AG04449 (cell line): ENCODE data around the gene C5AR2.
"Not testable (repeated sequence)": the region's sequence is repeated elsewhere in the genome, so short reads cannot be mapped to it uniquely, and the experiment has no call there.

Experiments used
- CTCF ChIA-PET: fragments of 350-600 bp; formaldehyde crosslinking; extraction: SDS; loops from one replicate; lab custom pipeline; 2021; ENCODE audit warnings: antibody characterized with exemption; lab: Yijun Ruan, JAX
- POLR2A ChIA-PET: fragments of 400-600, 350-600 bp; formaldehyde crosslinking; extraction: SDS; loops from one replicate; lab custom pipeline; 2020; ENCODE audit warnings: antibody characterized with exemption, inconsistent platforms; lab: Yijun Ruan, JAX
- DNase-seq: peaks from one replicate; pipeline ENCODE4 v3.0.0-alpha.2; 2010; ENCODE audit warnings: low read depth, low spot score
- H3K4me3 ChIP-seq: 2 replicates; pipeline ENCODE4 v1.5.1; 2011; ENCODE audit warnings: low read depth, mild to moderate bottlenecking, control low read depth, low read length
- CTCF ChIP-seq: IDR thresholded peaks from one replicate; pipeline ENCODE4 v1.5.1; 2011; ENCODE audit warnings: mild to moderate bottlenecking, moderate library complexity, low read length, control low read depth, inconsistent platforms; ENCODE audit not compliant: insufficient read depth; ENCODE audit errors: missing control alignments

C5AR2 gene

DNA sequence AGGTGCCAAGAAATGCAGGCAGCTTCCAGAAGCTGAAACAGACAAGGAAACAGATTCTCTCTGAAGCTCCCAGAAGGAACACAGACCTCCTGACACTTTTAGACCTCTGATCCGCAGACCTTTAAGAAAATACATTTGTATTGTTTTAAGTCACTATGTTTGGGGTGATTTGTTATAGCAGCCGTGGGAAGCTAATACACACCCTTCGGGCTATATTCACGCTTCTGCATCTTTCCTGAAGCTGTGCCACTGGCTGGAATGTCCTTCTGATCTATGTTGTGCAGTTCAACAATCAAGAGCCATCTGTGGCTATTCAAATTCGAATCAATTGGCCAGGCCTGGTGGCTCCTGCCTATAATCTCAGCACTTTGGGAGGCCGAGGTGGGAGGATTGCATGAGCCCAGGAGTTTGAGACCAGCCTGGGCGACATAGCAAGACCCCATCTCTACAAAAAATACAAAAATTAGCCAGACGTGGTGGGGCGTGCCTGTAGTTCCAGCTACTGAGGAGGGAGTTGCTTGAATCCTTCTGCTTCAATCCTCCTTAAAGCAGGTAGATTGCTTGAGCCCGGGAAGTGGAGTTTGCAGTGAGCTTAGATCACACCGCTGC is 11.3 kb downstream of the C5AR2 start:
- no peak overlapping the region for H3K4me3 ChIP-seq
- no peak for TF ChIP-seq CTCF
- ChIA-PET POLR2A (no interaction called here), CTCF (interaction anchor here (1.1 to 4.5 kb wide), 7 partner anchors 9 to 221 kb away, joined by 3 to 20 read pairs (median 3); partner anchors contain the start of gene C5AR2)
- DNase-seq, result no peak

DNA sequence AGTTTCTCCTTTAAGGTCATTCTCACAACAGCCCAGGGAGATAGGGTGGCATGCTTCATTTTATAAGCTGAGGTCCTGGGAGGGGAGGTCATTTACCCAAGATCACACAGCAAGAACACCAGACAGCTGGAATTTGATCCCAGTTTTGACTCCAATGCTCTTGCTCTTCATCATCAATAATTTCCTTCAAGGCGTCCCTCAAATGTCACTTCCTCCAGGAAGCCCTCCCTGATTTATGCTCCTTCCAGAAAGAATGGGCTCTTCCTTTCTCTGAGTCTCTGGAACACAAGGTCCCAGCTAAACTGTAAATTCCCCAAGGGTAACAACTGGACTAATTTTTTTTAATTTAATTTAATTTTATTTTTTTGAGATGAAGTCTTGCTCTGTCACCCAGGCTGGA is 12.4 kb downstream of the C5AR2 start:
- CTCF ChIA-PET, result interaction anchor here (0.8 to 4.5 kb wide), 7 partner anchors 9 to 59 kb away, joined by 3 to 20 read pairs (median 3); partner anchors contain the start of gene C5AR2
- no peak overlapping the region for H3K4me3 ChIP-seq
- DNase-seq, result no peak
- POLR2A ChIA-PET, result no interaction called here
- TF ChIP-seq CTCF, result no peak

DNA sequence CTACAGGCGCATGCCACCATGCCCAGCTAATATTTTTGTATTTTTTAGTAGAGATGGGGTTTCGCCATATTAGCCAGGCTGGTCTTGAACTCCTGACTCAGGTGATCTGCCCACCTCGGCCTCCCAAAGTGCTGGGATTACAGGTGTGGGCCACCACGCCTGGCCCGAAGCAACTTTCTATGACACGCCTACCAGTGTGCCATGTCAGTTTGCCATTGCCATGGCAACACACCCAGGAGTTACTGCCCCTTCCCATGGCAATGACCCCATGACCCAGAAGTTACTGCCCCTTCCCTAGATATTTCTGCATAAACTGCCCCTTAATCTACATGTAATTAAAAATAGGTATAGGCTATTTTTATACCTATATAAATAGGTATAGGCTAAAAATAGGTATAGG is 14.0 kb downstream of the C5AR2 start:
- CTCF ChIA-PET, result interaction anchor here (1.0 to 2.5 kb wide), 5 partner anchors 9 to 50 kb away, joined by 3 to 11 read pairs (median 4); no protein-coding TSS in a partner anchor
- POLR2A ChIA-PET, result not testable (repeated sequence)

GRCh38 chr19:47348819-47349795 is 17.1 kb downstream of the C5AR2 start, which contains the start of gene DHX34:
Gene DHX34 (plus strand): TSS chr19:47349315. CDS start chr19:47353031, 3,716 bp downstream.
- ChIA-PET CTCF (interaction anchor here (0.6 to 5.0 kb wide), 41 partner anchors 8 to 359 kb away, joined by 3 to 87 read pairs (median 6); partner anchors contain the start of genes C5AR1 and C5AR2), POLR2A (interaction anchor here (0.6 to 1.0 kb wide), 5 partner anchors 8 to 243 kb away, joined by 3 to 4 read pairs (median 3); no protein-coding TSS in a partner anchor)
- H3K4me3 ChIP-seq, result peak within 1 kb of the TSS; percentile 98
- TF ChIP-seq CTCF, result peak; percentile 95
- DNase-seq, result peak; percentile 90

More for the DNA sequence above, 14.0 kb downstream of the C5AR2 start:
- not testable (repeated sequence) for H3K4me3 ChIP-seq, DNase-seq

DNA sequence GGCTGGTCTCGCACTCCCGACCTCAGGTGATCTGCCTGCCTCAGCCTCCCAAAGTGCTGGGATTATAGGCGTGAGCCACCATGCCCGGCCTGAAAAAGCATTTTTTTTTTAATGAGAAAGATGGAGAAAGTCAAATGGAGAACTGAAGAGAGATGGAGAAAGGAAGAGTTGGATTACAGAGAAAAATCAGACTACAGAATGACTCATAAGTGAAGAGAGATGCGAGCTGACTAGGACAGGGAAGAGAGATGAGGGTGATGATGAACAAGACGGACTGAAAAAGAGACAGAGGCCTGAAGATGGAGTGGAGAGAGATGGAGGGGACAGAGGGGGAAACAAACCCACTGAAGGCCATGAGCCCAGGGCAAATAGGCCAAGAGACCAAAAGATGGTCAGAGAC is 18.7 kb downstream of the C5AR2 start:
- ChIA-PET CTCF (interaction anchor here (0.6 to 5.0 kb wide), 14 partner anchors 9 to 260 kb away, joined by 3 to 87 read pairs (median 14); partner anchors contain the start of gene C5AR2), POLR2A (no interaction called here)
- no peak for TF ChIP-seq CTCF
- H3K4me3 ChIP-seq, result no peak overlapping the region
- no peak for DNase-seq

DNA sequence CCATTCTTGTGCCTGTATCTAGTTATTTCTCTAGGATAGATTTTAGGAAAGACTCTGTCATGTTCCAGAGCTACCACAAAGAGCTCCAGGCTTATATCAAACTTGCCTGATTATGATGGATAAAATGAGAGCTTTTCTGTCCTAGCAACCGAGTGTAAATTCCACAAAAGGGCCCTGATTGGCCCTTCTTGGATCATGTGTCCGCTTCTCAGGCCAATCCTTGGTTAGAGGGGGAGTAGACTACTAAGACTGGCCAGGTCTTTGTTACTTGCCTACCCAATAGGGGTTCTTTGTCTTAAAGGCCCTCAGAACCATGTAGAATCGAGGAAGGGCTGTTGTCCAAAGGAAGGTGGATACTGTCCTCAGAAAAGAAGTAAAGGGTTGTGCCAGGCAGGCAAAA is 19.6 kb downstream of the C5AR2 start:
- no peak for TF ChIP-seq CTCF
- no peak overlapping the region for H3K4me3 ChIP-seq
- POLR2A ChIA-PET, result no interaction called here
- no peak for DNase-seq
- CTCF ChIA-PET, result interaction anchor here (0.6 to 5.0 kb wide), 4 partner anchors 9 to 47 kb away, joined by 4 to 87 read pairs (median 28); no protein-coding TSS in a partner anchor
